Brain pericyte (primary cell): ENCODE results near the gene BLOC1S1.

Experiments
- DNase-seq: peaks from one replicate; pipeline ENCODE4 v3.0.0-alpha.2; 2012; ENCODE audit warnings: low read depth, low spot score

The BLOC1S1 gene

GRCh38 chr12:55711786-55712553 lies 3.9 kb upstream of the BLOC1S1 start:
- no peak for DNase-seq

- DNase-seq, result no peak
These were observed 3.0 kb upstream of the BLOC1S1 start for GRCh38 chr12:55712700-55713415.

GRCh38 chr12:55713721-55714120 lies 2.1 kb upstream of the BLOC1S1 start:
- no peak for DNase-seq

- no peak for DNase-seq
These were observed 579 bp upstream of the BLOC1S1 start for GRCh38 chr12:55715169-55715764.

- DNase-seq, result no peak
These were observed 724 bp downstream of the BLOC1S1 start for GRCh38 chr12:55716582-55716957.

- no peak for DNase-seq
These were observed 1.5 kb downstream of the BLOC1S1 start for GRCh38 chr12:55717011-55718007.

GRCh38 chr12:55718015-55718414 lies 2.2 kb downstream of the BLOC1S1 start:
- no peak for DNase-seq

GRCh38 chr12:55718624-55719275 lies 2.9 kb downstream of the BLOC1S1 start:
- no peak for DNase-seq

- DNase-seq, result no peak
These were observed 3.5 kb downstream of the BLOC1S1 start for GRCh38 chr12:55719371-55719770.

- no peak for DNase-seq
These were observed 4.3 kb downstream of the BLOC1S1 start, which contains the start of gene RDH5 for GRCh38 chr12:55720071-55720564. Gene RDH5 (plus strand): TSS chr12:55720393. CDS start chr12:55721185, 792 bp downstream.

- DNase-seq, result peak; percentile 70
These were observed 5.1 kb downstream of the BLOC1S1 start for GRCh38 chr12:55720894-55721444.

GRCh38 chr12:55721601-55722213 lies 5.9 kb downstream of the BLOC1S1 start:
- DNase-seq, result no peak

GRCh38 chr12:55722948-55723347 lies 7.1 kb downstream of the BLOC1S1 start:
- DNase-seq, result no peak

- DNase-seq, result no peak
These were observed 7.8 kb downstream of the BLOC1S1 start for GRCh38 chr12:55723516-55724225.

GRCh38 chr12:55724226-55724939 lies 8.5 kb downstream of the BLOC1S1 start:
- DNase-seq, result no peak

- DNase-seq, result no peak
These were observed 9.1 kb downstream of the BLOC1S1 start for GRCh38 chr12:55724940-55725309.

GRCh38 chr12:55725556-55725955 lies 9.7 kb downstream of the BLOC1S1 start:
- no peak for DNase-seq

- no peak for DNase-seq
These were observed 11.1 kb downstream of the BLOC1S1 start for GRCh38 chr12:55726971-55727370.
